H9 (cell line): ENCODE results near the gene CAPN5. TPM values are rescaled to one million over a fixed set of nuclear protein-coding genes. Genes with fewer than 3 reads are reported as not detected.

Source experiments
- DNase-seq: peaks from one replicate; pipeline ENCODE4 v3.0.0-alpha.2; 2017
- H2AFZ ChIP-seq: one replicate; pipeline ENCODE4 v1.6.1; 2013; ENCODE audit warnings: mild to moderate bottlenecking, low read length, control low read depth, moderate library complexity
- H2AK5ac ChIP-seq: 2 replicates; pipeline ENCODE4 v1.6.1; 2013; ENCODE audit warnings: low read length, control low read depth, mixed read lengths; ENCODE audit not compliant: insufficient read length
- H2BK120ac ChIP-seq: one replicate; pipeline ENCODE4 v1.6.1; 2013; ENCODE audit warnings: low read depth, mild to moderate bottlenecking, low read length, control low read depth, inconsistent platforms; ENCODE audit not compliant: poor library complexity, severe bottlenecking
- H2BK12ac ChIP-seq: 2 replicates; pipeline ENCODE4 v1.6.1; 2013; ENCODE audit warnings: low read length, control low read depth, mixed read lengths, low read depth; ENCODE audit not compliant: insufficient read length
- H2BK15ac ChIP-seq: 2 replicates; pipeline ENCODE4 v1.6.1; 2013; ENCODE audit warnings: low read depth, low read length, control low read depth
- H2BK20ac ChIP-seq: one replicate; pipeline ENCODE4 v1.6.1; 2013; ENCODE audit warnings: low read depth, mild to moderate bottlenecking, low read length, control low read depth, inconsistent platforms; ENCODE audit not compliant: poor library complexity, severe bottlenecking
- H2BK5ac ChIP-seq: 2 replicates; pipeline ENCODE4 v1.6.1; 2013; ENCODE audit warnings: low read length, control low read depth, mixed read lengths; ENCODE audit not compliant: insufficient read length
- H3K14ac ChIP-seq: 2 replicates; pipeline ENCODE4 v1.6.1; 2013; ENCODE audit warnings: low read length, control low read depth; ENCODE audit not compliant: insufficient read depth
- H3K18ac ChIP-seq: 2 replicates; pipeline ENCODE4 v1.6.1; 2013; ENCODE audit warnings: low read depth, mild to moderate bottlenecking, mixed read lengths, low read length, control low read depth; ENCODE audit not compliant: insufficient read length
- H3K23ac ChIP-seq: 2 replicates; pipeline ENCODE4 v1.6.1; 2013; ENCODE audit warnings: low read length, control low read depth, mixed read lengths, low read depth; ENCODE audit not compliant: insufficient read length
- H3K23me2 ChIP-seq: 2 replicates; pipeline ENCODE4 v1.6.1; 2013; ENCODE audit warnings: low read depth, mild to moderate bottlenecking, mixed read lengths, low read length, control low read depth; ENCODE audit not compliant: insufficient read length, poor library complexity, severe bottlenecking
- H3K27ac ChIP-seq: 2 replicates; pipeline ENCODE4 v1.5.1; 2013; ENCODE audit warnings: low read length, control low read depth, mixed read lengths, low read depth; ENCODE audit not compliant: insufficient read length
- H3K27me3 ChIP-seq: 2 replicates; pipeline ENCODE4 v1.6.1; 2013; ENCODE audit warnings: low read length, control low read depth, inconsistent platforms; ENCODE audit not compliant: insufficient read depth
- H3K4ac ChIP-seq: 2 replicates; pipeline ENCODE4 v1.6.1; 2013; ENCODE audit warnings: low read depth, mild to moderate bottlenecking, control low read depth, inconsistent platforms, low read length, moderate library complexity
- H3K4me1 ChIP-seq: 2 replicates; pipeline ENCODE4 v1.6.1; 2013; ENCODE audit warnings: low read length, control low read depth, inconsistent platforms; ENCODE audit not compliant: insufficient read depth
- H3K4me2 ChIP-seq: 2 replicates; pipeline ENCODE4 v1.6.1; 2013; ENCODE audit warnings: low read length, control low read depth, mixed read lengths; ENCODE audit not compliant: insufficient read length, insufficient read depth
- H3K56ac ChIP-seq: 2 replicates; pipeline ENCODE4 v1.6.1; 2013; ENCODE audit warnings: low read depth, mild to moderate bottlenecking, mixed read lengths, low read length, control low read depth; ENCODE audit not compliant: insufficient read length
- H3K79me1 ChIP-seq: 2 replicates; pipeline ENCODE4 v1.6.1; 2013; ENCODE audit warnings: low read depth, mild to moderate bottlenecking, moderate library complexity, low read length, control low read depth, inconsistent platforms; ENCODE audit not compliant: insufficient read depth, poor library complexity, severe bottlenecking
- H3K79me2 ChIP-seq: 2 replicates; pipeline ENCODE4 v1.6.1; 2013; ENCODE audit warnings: low read length, control low read depth, inconsistent platforms; ENCODE audit not compliant: insufficient read depth
- H3K9ac ChIP-seq: 2 replicates; pipeline ENCODE4 v1.6.1; 2013; ENCODE audit warnings: low read length, control low read depth, mixed read lengths; ENCODE audit not compliant: insufficient read length; ENCODE audit errors: extremely low read depth
- H3K9me3 ChIP-seq: one replicate; pipeline ENCODE4 v1.6.1; 2013; ENCODE audit warnings: low read depth, low read length, inconsistent platforms; ENCODE audit not compliant: control insufficient read depth
- H3T11ph ChIP-seq: one replicate; pipeline ENCODE4 v1.6.1; 2013; ENCODE audit warnings: mild to moderate bottlenecking, low read length, control low read depth, inconsistent platforms
- H4K20me1 ChIP-seq: one replicate; pipeline ENCODE4 v1.6.1; 2013; ENCODE audit not compliant: control insufficient read depth, insufficient read length, insufficient read depth
- H4K5ac ChIP-seq: 2 replicates; pipeline ENCODE4 v1.6.1; 2013; ENCODE audit warnings: low read depth, mild to moderate bottlenecking, mixed read lengths, low read length, control low read depth; ENCODE audit not compliant: insufficient read length
- H4K8ac ChIP-seq: replicated peaks from 2 replicates; pipeline ENCODE4 v1.6.1; 2013; ENCODE audit warnings: low read length, control low read depth, mixed read lengths, low read depth; ENCODE audit not compliant: insufficient read length
- H4K91ac ChIP-seq: 2 replicates; pipeline ENCODE4 v1.6.1; 2013; ENCODE audit warnings: low read depth, mild to moderate bottlenecking, moderate library complexity, mixed read lengths, low read length, control low read depth; ENCODE audit not compliant: insufficient read length
- H3K27ac Mint-ChIP-seq, 3 experiments: 2 replicates in 2 of 3; 3 replicates in 1 of 3; pipeline ENCODE4 v1.8.0; 2020 to 2021; ENCODE audit warnings: mixed read lengths in 3 of 3, mild to moderate bottlenecking in 1 of 3, moderate library complexity in 1 of 3
- H3K27me3 Mint-ChIP-seq: 2 replicates; pipeline ENCODE4 v1.8.0; 2021; ENCODE audit warnings: low read depth, mild to moderate bottlenecking, moderate library complexity, mixed read lengths
- H3K36me3 Mint-ChIP-seq, 3 experiments: 2 replicates in 2 of 3; 3 replicates in 1 of 3; pipeline ENCODE4 v1.8.0; 2020 to 2021; ENCODE audit warnings: low read depth in 3 of 3, mixed read lengths in 3 of 3; ENCODE audit not compliant: insufficient read depth in 1 of 3
- H3K4me1 Mint-ChIP-seq, 2 experiments: 2 replicates each; pipeline ENCODE4 v1.8.0; 2020; ENCODE audit warnings: mixed read lengths in 2 of 2
- H3K4me3 Mint-ChIP-seq, 2 experiments: 2 replicates in 1 of 2; 3 replicates in 1 of 2; pipeline ENCODE4 v1.8.0; 2020 to 2021; ENCODE audit warnings: mild to moderate bottlenecking in 2 of 2, mixed read lengths in 2 of 2, moderate library complexity in 1 of 2
- H3K9me3 Mint-ChIP-seq, 2 experiments: 2 replicates in 1 of 2; 3 replicates in 1 of 2; pipeline ENCODE4 v1.8.0; 2020; ENCODE audit warnings: mild to moderate bottlenecking in 2 of 2, mixed read lengths in 2 of 2, moderate library complexity in 1 of 2
- WGBS: extraction: QIAGEN DNeasy Blood & Tissue Kit; methylation state at CpG from one replicate; pipeline ENCODE4 v1.1.7; 2013; ENCODE audit warnings: missing lambda C conversion rate, low lambda C conversion rate, mixed read lengths; ENCODE audit not compliant: insufficient read length; ENCODE audit errors: extremely low coverage; 5-methylcytosine and 5-hydroxymethylcytosine counted together
- total RNA-seq: library from RNA; stranded (reverse); gene quantifications from 2 replicates; pipeline ENCODE4 v1.2.1, GENCODE V29; 2021
- TF ChIP-seq, protein P1 (sequence below): fragments of 200-600 bp; sonication (generic); conservative IDR thresholded peaks from 3 replicates; pipeline ENCODE4 v1.8.0; 2021; ENCODE audit warnings: antibody characterized with exemption, mild to moderate bottlenecking

Gene CAPN5
- total RNA-seq, 1 experiment from 2014 or later: 16.7 TPM

DNA sequence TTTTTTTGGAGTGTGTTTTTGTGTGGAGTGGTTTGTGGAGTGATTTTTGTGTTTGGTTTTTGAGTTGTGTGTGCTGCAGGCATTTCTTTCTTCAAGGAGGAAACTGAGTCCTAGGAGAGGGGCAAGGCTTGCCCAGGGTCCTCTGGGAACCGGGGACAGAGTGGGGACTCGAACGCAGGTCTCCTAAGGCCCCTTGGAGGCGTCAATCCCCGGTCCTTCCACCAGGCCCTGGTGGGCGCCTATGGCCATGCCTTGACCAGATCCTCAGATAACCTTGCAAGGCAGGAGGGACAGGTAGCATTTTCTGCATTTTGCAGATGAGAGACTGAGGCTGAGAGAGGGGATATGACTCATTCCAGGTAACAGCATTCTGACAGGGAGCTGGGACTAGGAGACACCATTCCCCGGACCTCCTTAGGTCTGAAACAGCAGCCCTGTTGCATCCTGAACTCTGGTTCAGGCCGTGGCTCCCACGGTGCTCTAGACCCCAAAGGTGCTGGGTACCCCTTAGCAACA, 100.4 kb downstream of the CAPN5 start:
- Histone ChIP-seq H2AFZ (no peak overlapping the region), H3K4ac (no peak overlapping the region), H3K79me1 (no peaks in the 10 kb centered on the region), H3K4me2 (no peak overlapping the region), H2BK120ac (no peak overlapping the region), H4K91ac (no peak overlapping the region), H3K27me3 (no peaks in the 10 kb centered on the region), H3K23me2 (no peaks in the 10 kb centered on the region), H2BK5ac (no peak overlapping the region), H3K9ac (no peak overlapping the region), H4K5ac (no peak overlapping the region), H2BK20ac (no peak overlapping the region), H3K79me2 (no peaks in the 10 kb centered on the region), H3K18ac (no peak overlapping the region), H3K56ac (no peak overlapping the region), H3T11ph (no peak overlapping the region), H3K9me3 (no peaks in the 10 kb centered on the region), H3K23ac (no peak overlapping the region), H3K27ac (no peak overlapping the region), H3K4me1 (peaks cover 7% of the 10 kb centered on the region; the same call in 1 of the 2 replicates), H3K14ac (no peak overlapping the region), H2BK15ac (no peak overlapping the region), H2BK12ac (no peak overlapping the region), H2AK5ac (no peak overlapping the region), H4K20me1 (no peaks in the 10 kb centered on the region), H4K8ac (no peak overlapping the region)
- peak overlapping the region in 1 of 3 experiments; percentile 68; a peak in 1 of 7 replicates for H3K27ac Mint-ChIP-seq
- no CpG with 5 or more reads among the region's 9 CpGs for WGBS
- H3K9me3 Mint-ChIP-seq: peaks cover 0 to 2% of the 10 kb centered on the region in 2 experiments; a peak in 1 of 5 replicates
- H3K36me3 Mint-ChIP-seq: peaks cover 0 to 3% (median 0%) of the 10 kb centered on the region in 3 experiments; a peak in 2 of 7 replicates
- peaks cover 26 to 29% of the 10 kb centered on the region in 2 experiments for H3K4me1 Mint-ChIP-seq
- no peak overlapping the region for H3K4me3 Mint-ChIP-seq
- TF ChIP-seq, protein P1, sequence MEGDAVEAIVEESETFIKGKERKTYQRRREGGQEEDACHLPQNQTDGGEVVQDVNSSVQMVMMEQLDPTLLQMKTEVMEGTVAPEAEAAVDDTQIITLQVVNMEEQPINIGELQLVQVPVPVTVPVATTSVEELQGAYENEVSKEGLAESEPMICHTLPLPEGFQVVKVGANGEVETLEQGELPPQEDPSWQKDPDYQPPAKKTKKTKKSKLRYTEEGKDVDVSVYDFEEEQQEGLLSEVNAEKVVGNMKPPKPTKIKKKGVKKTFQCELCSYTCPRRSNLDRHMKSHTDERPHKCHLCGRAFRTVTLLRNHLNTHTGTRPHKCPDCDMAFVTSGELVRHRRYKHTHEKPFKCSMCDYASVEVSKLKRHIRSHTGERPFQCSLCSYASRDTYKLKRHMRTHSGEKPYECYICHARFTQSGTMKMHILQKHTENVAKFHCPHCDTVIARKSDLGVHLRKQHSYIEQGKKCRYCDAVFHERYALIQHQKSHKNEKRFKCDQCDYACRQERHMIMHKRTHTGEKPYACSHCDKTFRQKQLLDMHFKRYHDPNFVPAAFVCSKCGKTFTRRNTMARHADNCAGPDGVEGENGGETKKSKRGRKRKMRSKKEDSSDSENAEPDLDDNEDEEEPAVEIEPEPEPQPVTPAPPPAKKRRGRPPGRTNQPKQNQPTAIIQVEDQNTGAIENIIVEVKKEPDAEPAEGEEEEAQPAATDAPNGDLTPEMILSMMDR: no peak
- DNase-seq: no peak
- no peaks in the 10 kb centered on the region; the same call in 1 of the 2 replicates for H3K27me3 Mint-ChIP-seq
